ENCODE results near the gene CTU2. TPM values are rescaled to one million over a fixed set of nuclear protein-coding genes. Genes with fewer than 3 reads are reported as not detected.

The CTU2 gene
- total and polyA plus RNA-seq, 9 donors = 0.45 to 36.5 (median 19.5) TPM

GRCh38 chr16:88697116-88697830 lies 9.0 kb upstream of the CTU2 start:
- intact Hi-C loops (cut with DNase I) = no loop called here
- H3K36me3 ChIP-seq = peaks cover 2% of the 10 kb centered on the region
- WGBS, 3 donors = 87 to 93% (median 89%) methylated on average over 47 of the region's 47 CpGs
- peaks cover 2% of the 10 kb centered on the region for H3K4me1 ChIP-seq (ENCODE audit: insufficient read depth)
- TF ChIP-seq, protein P1, sequence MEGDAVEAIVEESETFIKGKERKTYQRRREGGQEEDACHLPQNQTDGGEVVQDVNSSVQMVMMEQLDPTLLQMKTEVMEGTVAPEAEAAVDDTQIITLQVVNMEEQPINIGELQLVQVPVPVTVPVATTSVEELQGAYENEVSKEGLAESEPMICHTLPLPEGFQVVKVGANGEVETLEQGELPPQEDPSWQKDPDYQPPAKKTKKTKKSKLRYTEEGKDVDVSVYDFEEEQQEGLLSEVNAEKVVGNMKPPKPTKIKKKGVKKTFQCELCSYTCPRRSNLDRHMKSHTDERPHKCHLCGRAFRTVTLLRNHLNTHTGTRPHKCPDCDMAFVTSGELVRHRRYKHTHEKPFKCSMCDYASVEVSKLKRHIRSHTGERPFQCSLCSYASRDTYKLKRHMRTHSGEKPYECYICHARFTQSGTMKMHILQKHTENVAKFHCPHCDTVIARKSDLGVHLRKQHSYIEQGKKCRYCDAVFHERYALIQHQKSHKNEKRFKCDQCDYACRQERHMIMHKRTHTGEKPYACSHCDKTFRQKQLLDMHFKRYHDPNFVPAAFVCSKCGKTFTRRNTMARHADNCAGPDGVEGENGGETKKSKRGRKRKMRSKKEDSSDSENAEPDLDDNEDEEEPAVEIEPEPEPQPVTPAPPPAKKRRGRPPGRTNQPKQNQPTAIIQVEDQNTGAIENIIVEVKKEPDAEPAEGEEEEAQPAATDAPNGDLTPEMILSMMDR (IDR thresholded peaks at IDR 0.05) = no peak
- TF ChIP-seq POLR2A (IDR thresholded peaks at IDR 0.05) (no peak), EP300 (IDR thresholded peaks at IDR 0.05) (no peak)
- H3K9me3 ChIP-seq = no peaks in the 10 kb centered on the region
- H3K4me3 ChIP-seq = no peak overlapping the region
- no peaks in the 10 kb centered on the region for H3K27me3 ChIP-seq
- no peak overlapping the region for H3K27ac ChIP-seq
- DNase-seq = no peak

DNA sequence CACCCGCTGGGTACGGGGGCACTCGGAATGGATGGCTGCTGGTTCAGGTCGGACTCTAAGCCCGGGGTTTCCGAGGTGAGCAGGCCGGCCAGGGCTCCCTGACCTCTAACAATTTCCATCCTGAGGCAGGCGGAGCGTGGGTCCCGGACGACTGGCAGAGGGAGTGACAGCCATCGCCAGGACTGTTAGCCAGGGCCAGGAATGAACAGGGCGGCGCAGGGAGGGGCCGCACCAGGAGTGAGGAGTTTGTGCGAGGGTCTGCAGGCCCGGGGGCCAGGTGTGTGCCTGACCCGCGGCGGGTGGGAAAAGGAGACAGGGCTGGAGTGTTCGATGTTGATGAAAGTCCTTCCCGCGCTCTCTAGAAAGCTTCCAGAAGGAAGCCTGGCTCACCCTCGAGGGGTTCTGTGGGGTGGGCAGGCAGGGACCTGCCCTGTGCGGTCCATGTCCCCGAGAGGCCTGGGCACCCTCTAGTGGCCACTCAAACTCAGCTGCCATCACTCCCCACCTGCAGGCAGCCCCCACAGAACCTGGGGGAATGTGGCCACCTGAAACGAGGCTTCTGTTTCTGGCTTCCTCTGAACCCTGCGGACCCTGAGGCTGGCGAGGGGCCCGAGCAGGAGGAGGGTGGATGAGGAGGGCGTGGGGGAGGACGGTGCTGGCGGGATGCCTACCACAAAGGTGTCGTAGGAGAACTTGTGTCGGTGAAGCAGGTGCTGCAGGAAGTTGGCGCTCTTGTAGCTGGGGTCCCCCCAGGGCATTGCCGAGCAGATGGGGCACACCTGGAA lies 8.3 kb upstream of the CTU2 start:
- intact Hi-C loops (cut with DNase I) = no loop called here
- WGBS, 3 donors = 84 to 85% (median 85%) methylated on average over 37 of the region's 37 CpGs

GRCh38 chr16:88698646-88699045 lies 7.7 kb upstream of the CTU2 start:
- WGBS, 3 donors = 94 to 96% (median 94%) methylated on average over 25 of the region's 25 CpGs
- no peak overlapping the region for H3K27ac ChIP-seq

More for the DNA sequence above, 8.3 kb upstream of the CTU2 start:
- Histone ChIP-seq H3K4me1 (ENCODE audit: insufficient read depth) (peaks cover 2% of the 10 kb centered on the region), H3K36me3 (peaks cover 2% of the 10 kb centered on the region), H3K27me3 (no peaks in the 10 kb centered on the region), H3K4me3 (no peak overlapping the region), H3K27ac (no peak overlapping the region), H3K9me3 (no peaks in the 10 kb centered on the region)
- DNase-seq = no peak
- TF ChIP-seq, protein P1 (IDR thresholded peaks at IDR 0.05) = no peak
- TF ChIP-seq POLR2A (IDR thresholded peaks at IDR 0.05) (no peak), EP300 (IDR thresholded peaks at IDR 0.05) (no peak)

DNA sequence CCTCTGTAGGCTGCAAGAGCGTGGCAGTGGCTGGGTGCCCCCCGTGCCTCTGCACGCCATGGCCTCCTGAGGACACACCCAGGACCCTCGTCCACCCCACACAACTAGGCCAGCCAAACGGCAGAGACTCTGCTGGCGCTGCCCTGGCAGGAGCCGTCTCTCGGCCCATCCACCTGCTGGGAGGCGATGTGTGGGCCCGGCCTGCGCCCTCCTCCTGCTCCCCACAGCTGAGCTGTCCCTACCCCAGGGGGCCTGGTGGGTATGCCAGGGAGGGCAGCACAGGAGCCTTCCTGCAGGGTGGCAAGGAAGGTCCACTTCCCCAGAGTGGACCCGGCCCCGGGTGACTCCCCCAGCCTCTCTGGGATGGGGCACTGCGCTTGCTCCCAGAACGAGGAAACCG lies 7.1 kb upstream of the CTU2 start:
- intact Hi-C loops (cut with DNase I) = no loop called here
- H3K36me3 ChIP-seq = peaks cover 2% of the 10 kb centered on the region

More at GRCh38 chr16:88698646-88699045, 7.7 kb upstream of the CTU2 start:
- TF ChIP-seq, protein P1 (IDR thresholded peaks at IDR 0.05) = no peak
- TF ChIP-seq EP300 (IDR thresholded peaks at IDR 0.05) (no peak), POLR2A (IDR thresholded peaks at IDR 0.05) (no peak)
- DNase-seq = no peak
- peaks cover 2% of the 10 kb centered on the region for H3K36me3 ChIP-seq
- H3K4me1 ChIP-seq (ENCODE audit: insufficient read depth) = peaks cover 2% of the 10 kb centered on the region
- no peaks in the 10 kb centered on the region for H3K9me3 ChIP-seq
- no peak overlapping the region for H3K4me3 ChIP-seq
- intact Hi-C loops (cut with DNase I) = no loop called here
- H3K27me3 ChIP-seq = no peaks in the 10 kb centered on the region

More for the DNA sequence above, 7.1 kb upstream of the CTU2 start:
- Histone ChIP-seq H3K27ac (no peak overlapping the region), H3K4me1 (ENCODE audit: insufficient read depth) (peaks cover 2% of the 10 kb centered on the region), H3K9me3 (no peaks in the 10 kb centered on the region), H3K4me3 (no peak overlapping the region), H3K27me3 (no peaks in the 10 kb centered on the region)
- no peak for DNase-seq
- WGBS, 3 donors = 91 to 94% (median 93%) methylated on average over 15 to 16 of the region's 16 CpGs
- TF ChIP-seq, protein P1 (IDR thresholded peaks at IDR 0.05) = no peak
- TF ChIP-seq EP300 (IDR thresholded peaks at IDR 0.05) = no peak
- TF ChIP-seq POLR2A (IDR thresholded peaks at IDR 0.05) = no peak
